K562 (cell line): ENCODE measurements around the gene DNASE2B. TPM values are rescaled to one million over a fixed set of nuclear protein-coding genes. Genes with fewer than 3 reads are reported as not detected.

ENCODE experiments used
- ATAC-seq: fragments of 200-7000 bp; cut with Tn5 transposase; 3 replicates; pipeline ENCODE4 v1.9.1; 2020; ENCODE audit warnings: moderate library complexity
- BruUV-seq: library from RNA; stranded (reverse); fragments of 400-500 nt; replicated peaks from 2 replicates; lab custom pipeline; 2021; lab: Mats Ljungman, UMichigan
- CTCF ChIA-PET: fragments of 300-600 bp; formaldehyde crosslinking; extraction: SDS; loops from one replicate; lab custom pipeline; 2021; ENCODE audit warnings: low intra/inter-chr PET ratio; lab: Yijun Ruan, JAX
- POLR2A ChIA-PET: fragments of 300-600, 350-650 bp; sonication (Branson Sonifier 250); formaldehyde crosslinking; extraction: SDS; loops from one replicate; lab custom pipeline; 2021; ENCODE audit warnings: antibody characterized with exemption, inconsistent platforms; lab: Yijun Ruan, JAX
- DNase-seq, 4 experiments: peaks; one replicate each; pipeline versions ENCODE4 v3.0.0 to v3.0.0-alpha.2; 2011 to 2018; ENCODE audit warnings: low spot score in 3 of 4, mixed read lengths in 3 of 4; ENCODE audit errors: extremely low read depth in 1 of 4
- FAIRE-seq: peaks from 2 replicates; lab custom pipeline; 2011; peaks lifted over from hg19 to GRCh38; lab: Jason Lieb, UNC
- H2AFZ ChIP-seq: 2 replicates; pipeline ENCODE4 v1.6.0; 2011; ENCODE audit warnings: low read depth, low read length, control low read depth, inconsistent platforms
- H3K27ac ChIP-seq: fragments of 200-600 bp; 3 replicates; pipeline ENCODE4 v1.8.0; 2011; ENCODE audit warnings: low read depth, mild to moderate bottlenecking, control low read depth, inconsistent platforms, low read length, moderate library complexity, mixed read lengths; ENCODE audit errors: extremely low read depth
- H3K27me3 ChIP-seq, 2 experiments: fragments of 300-600 bp in 1 of 2; 2 replicates in 1 of 2; 3 replicates in 1 of 2; pipeline versions ENCODE4 v1.6.0 to v1.8.0; 2011; ENCODE audit warnings: inconsistent platforms in 2 of 2, low read length in 2 of 2, mild to moderate bottlenecking in 1 of 2, mixed read lengths in 1 of 2, moderate library complexity in 1 of 2; ENCODE audit not compliant: control insufficient read depth in 2 of 2, insufficient read depth in 2 of 2
- H3K36me3 ChIP-seq: fragments of 300-600 bp; 3 replicates; pipeline ENCODE4 v1.8.0; 2011; ENCODE audit warnings: mild to moderate bottlenecking, low read length, inconsistent platforms; ENCODE audit not compliant: control insufficient read depth, insufficient read depth
- H3K4me1 ChIP-seq, 2 experiments: fragments of 200-600 bp in 1 of 2; replicated peaks in 1 of 2; 2 replicates in 1 of 2; 3 replicates in 1 of 2; pipeline versions ENCODE4 v1.5.1 to v1.8.0; 2011; ENCODE audit warnings: inconsistent platforms in 2 of 2, low read length in 2 of 2, mild to moderate bottlenecking in 1 of 2, mixed read lengths in 1 of 2, moderate library complexity in 1 of 2; ENCODE audit not compliant: control insufficient read depth in 2 of 2, insufficient read depth in 2 of 2
- H3K4me2 ChIP-seq: 2 replicates; pipeline ENCODE4 v1.6.1; 2011; ENCODE audit warnings: low read length, control low read depth, inconsistent platforms, mixed read lengths; ENCODE audit not compliant: insufficient read depth
- H3K4me3 ChIP-seq: fragments of 200-600 bp; sonication (generic), shearing (Covaris generic); 2 replicates; pipeline ENCODE4 v1.5.1; 2016; ENCODE audit warnings: control low read depth, inconsistent platforms
- H3K79me2 ChIP-seq: fragments of 200-600 bp; 3 replicates; pipeline ENCODE4 v1.8.0; 2011; ENCODE audit warnings: low read length, inconsistent platforms; ENCODE audit not compliant: control insufficient read depth, insufficient read depth
- H3K9ac ChIP-seq, 2 experiments: 2 replicates each; pipeline versions ENCODE4 v1.6.0 to v1.6.1; 2011; ENCODE audit warnings: low read depth in 2 of 2, low read length in 2 of 2, control low read depth in 1 of 2, inconsistent platforms in 1 of 2, mild to moderate bottlenecking in 1 of 2, mixed read lengths in 1 of 2; ENCODE audit not compliant: insufficient read depth in 1 of 2
- H3K9me1 ChIP-seq: one replicate; pipeline ENCODE4 v1.6.0; 2011; ENCODE audit warnings: inconsistent platforms, mild to moderate bottlenecking, low read length, moderate library complexity; ENCODE audit not compliant: control insufficient read depth, insufficient read depth
- H3K9me3 ChIP-seq: replicated peaks from 2 replicates; pipeline ENCODE4 v1.5.1; 2011; ENCODE audit warnings: low read depth, low read length, inconsistent platforms; ENCODE audit not compliant: control insufficient read depth, insufficient read depth
- H4K20me1 ChIP-seq: replicated peaks from 2 replicates; pipeline ENCODE4 v1.6.1; 2011; ENCODE audit warnings: low read length, inconsistent platforms, mixed read lengths; ENCODE audit not compliant: control insufficient read depth, insufficient read depth
- CEBPB ChIP-seq: fragments of 450-650 bp; IDR thresholded peaks from 2 replicates; pipeline ENCODE4 v1.6.1; 2016; ENCODE audit warnings: missing genetic modification characterization, missing compliant biosample characterization
- MECOM ChIP-seq: fragments of 250-450 bp; sonication (Bioruptor Pico); IDR thresholded peaks from 2 replicates; pipeline ENCODE4 v1.8.0; 2022; ENCODE audit warnings: inconsistent platforms
- MED1 ChIP-seq: sonication (generic); formaldehyde crosslinking; IDR thresholded peaks from 2 replicates; pipeline ENCODE4 v1.8.1; 2023; ENCODE audit warnings: missing genetic modification reagents, borderline replicate concordance
- NCOA2 ChIP-seq, 2 experiments: fragments of 450-650 bp; IDR thresholded peaks; 2 replicates each; pipeline ENCODE4 v1.6.1; 2018; ENCODE audit warnings: mild to moderate bottlenecking in 2 of 2, moderate library complexity in 1 of 2; ENCODE audit not compliant: partially characterized antibody in 2 of 2
- NR3C1 ChIP-seq: sonication (generic); formaldehyde crosslinking; IDR thresholded peaks from 2 replicates; pipeline ENCODE4 v1.8.1; 2022; ENCODE audit warnings: missing genetic modification reagents
- PATZ1 ChIP-seq: fragments of 250-450 bp; sonication (Bioruptor Pico); IDR thresholded peaks from 2 replicates; pipeline ENCODE4 v1.5.0; 2020; ENCODE audit warnings: mild to moderate bottlenecking, borderline replicate concordance
- POLR2AphosphoS5 ChIP-seq: IDR thresholded peaks from 2 replicates; pipeline ENCODE4 v1.6.1; 2011; ENCODE audit warnings: mild to moderate bottlenecking, low read depth, low read length, moderate library complexity; ENCODE audit not compliant: control insufficient read depth, insufficient read depth
- PRPF4 ChIP-seq: fragments of 200-400 bp; formaldehyde crosslinking; IDR thresholded peaks from one replicate; pipeline ENCODE4 v1.6.1; 2017; ENCODE audit warnings: low read length, low read depth, mild to moderate bottlenecking; ENCODE audit not compliant: insufficient read depth, poor library complexity, severe bottlenecking
- RBM15 ChIP-seq: fragments of 200-400 bp; formaldehyde crosslinking; IDR thresholded peaks from 2 replicates; pipeline ENCODE4 v1.6.1; 2018; ENCODE audit warnings: mild to moderate bottlenecking, low read length, moderate library complexity; ENCODE audit not compliant: insufficient read depth
- RNF219 ChIP-seq: fragments of 250-450 bp; sonication (Bioruptor Pico); IDR thresholded peaks from 2 replicates; pipeline ENCODE4 v1.5.0; 2022; ENCODE audit warnings: mild to moderate bottlenecking
- ZNF134 ChIP-seq: fragments of 250-450 bp; sonication (Bioruptor Pico); conservative IDR thresholded peaks from 2 replicates; pipeline ENCODE4 v1.4.0; 2020
- ZNF174 ChIP-seq: fragments of 250-450 bp; sonication (Bioruptor Pico); IDR thresholded peaks from 2 replicates; pipeline ENCODE4 v1.4.0; 2020; ENCODE audit warnings: mild to moderate bottlenecking
- ZNF175 ChIP-seq: fragments of 200-800 bp; sonication (Bioruptor generic); IDR thresholded peaks from 2 replicates; pipeline ENCODE4 v1.6.1; 2016; ENCODE audit warnings: low read depth, mild to moderate bottlenecking, missing genetic modification characterization, missing compliant biosample characterization
- ZNF592 ChIP-seq: fragments of 450-650 bp; IDR thresholded peaks from 2 replicates; pipeline ENCODE4 v1.6.1; 2017; ENCODE audit warnings: antibody characterized with exemption, mild to moderate bottlenecking
- ZNF766 ChIP-seq: fragments of 200-800 bp; sonication (Bioruptor generic); conservative IDR thresholded peaks from 2 replicates; pipeline ENCODE4 v1.6.1; 2016; ENCODE audit warnings: missing genetic modification characterization, missing compliant biosample characterization
- WGBS: fragments of 100-300 bp; shearing (Covaris generic); methylation state at CpG from one replicate; pipeline ENCODE4 v1.1.6; 2016; ENCODE audit warnings: low coverage, mixed read lengths; ENCODE audit not compliant: insufficient coverage; ENCODE audit errors: missing lambda C conversion rate; 5-methylcytosine and 5-hydroxymethylcytosine counted together
- in situ Hi-C: fragments of 300-500 bp; cut with MboI; formaldehyde crosslinking; loops from 4 replicates; pipeline ENCODE4 v1.15.0; 2018; ENCODE audit warnings: inconsistent platforms, mixed read lengths
- intact Hi-C: fragments of 100-400 bp; cut with micrococcal nuclease; formaldehyde crosslinking; loops from 2 replicates; pipeline ENCODE4 v1.14.2; 2022
- polyA plus RNA-seq, 8 experiments: library from polyadenylated mRNA; depleted of rRNA in 4 of 8; stranded (reverse) in 5 of 8; unstranded in 3 of 8; fragments of >200 nt; fragmentation: Nextera tagmentation in 2 of 8; fragmentation: Illumina TruSeq in 1 of 8; extraction: Ambion mirVana in 2 of 8; extraction: Trizol in 1 of 8; gene quantifications; 2 replicates each; pipeline versions ENCODE4 v1.2.1 to v1.2.3, GENCODE V29; 2011 to 2014; ENCODE audit warnings: inconsistent platforms in 1 of 8, missing spikeins in 1 of 8
- total RNA-seq, 7 experiments: library from RNA; depleted of rRNA in 6 of 7; stranded (reverse); fragments of >200 nt in 6 of 7; fragmentation: Illumina TruSeq in 2 of 7; extraction: Trizol in 2 of 7; gene quantifications; 2 replicates each; pipeline versions ENCODE4 v1.2.1 to v1.2.3, GENCODE V29; 2011 to 2021; ENCODE audit warnings: low replicate concordance in 1 of 7

The DNASE2B gene
- total and polyA plus RNA-seq, 9 of the 15 experiments (the other 6 are each of a cell fraction or from before 2014, with no cell fraction given), result not detected

- Histone ChIP-seq H3K9me3 (no peaks in the 10 kb centered on the region), H2AFZ (no peak overlapping the region), H3K4me2 (no peak overlapping the region), H3K9ac (no peak overlapping the region), H3K4me3 (no peak overlapping the region), H3K27ac (no peak overlapping the region), H3K4me1 (no peaks in the 10 kb centered on the region; a peak in 2 of 5 replicates), H3K79me2 (no peaks in the 10 kb centered on the region), H3K36me3 (no peaks in the 10 kb centered on the region), H4K20me1 (no peaks in the 10 kb centered on the region), H3K27me3 (peaks cover 0 to 4% of the 10 kb centered on the region in 2 experiments; a peak in 2 of 5 replicates), H3K9me1 (no peaks in the 10 kb centered on the region)
- FAIRE-seq (no peak), ATAC-seq (no peak), DNase-seq (no peak)
- no TSS peak for BruUV-seq
- intact Hi-C loops, result no loop called here
- ChIA-PET POLR2A (interaction anchor here (1.2 kb wide), 1 partner anchor 28 kb away, joined by 3 read pairs; no protein-coding TSS in a partner anchor), CTCF (no interaction called here)
- in situ Hi-C loops, result no loop called here
- WGBS, result 3% methylated on average over 3 of the region's 3 CpGs
- TF ChIP-seq RNF219 (CRISPR knock-in tag), result no peak
- TF ChIP-seq MED1 (CRISPR knock-in tag), result no peak
- no peak for TF ChIP-seq NR3C1 (CRISPR knock-in tag)
- TF ChIP-seq ZNF175 (CRISPR knock-in tag), result no peak
- no peak for TF ChIP-seq ZNF134
- no peak for TF ChIP-seq POLR2AphosphoS5
- no peak for TF ChIP-seq PRPF4
- TF ChIP-seq ZNF592, result no peak
- no peak for TF ChIP-seq ZNF174 (CRISPR knock-in tag)
- no peak for TF ChIP-seq ZNF766 (CRISPR knock-in tag)
- no peak for TF ChIP-seq RBM15
- TF ChIP-seq NCOA2 (IDR thresholded peaks at IDR 0.05; ENCODE audit: partially characterized antibody in 2 of 2), result no peak
- TF ChIP-seq MECOM, result no peak
- TF ChIP-seq PATZ1 (CRISPR knock-in tag), result no peak
- no peak for TF ChIP-seq CEBPB (tag)
These were observed 48.2 kb upstream of the DNASE2B start for GRCh38 chr1:84350104-84350503.
